ENCODE results near the gene OR52K1.

The OR52K1 gene

GRCh38 chr11:4482445-4482844 lies at the start of gene OR52K1:
Gene OR52K1, plus strand, starts transcription at chr11:4482646. Its CDS starts 6,255 bp downstream, at chr11:4488901.
- no peak within 1 kb of the TSS for H3K4me3 ChIP-seq (ENCODE audit: low read depth, low read length)
- TF ChIP-seq CTCF (IDR thresholded peaks at IDR 0.05; ENCODE audit: low read depth, low read length): no peak

- H3K4me3 ChIP-seq (ENCODE audit: low read depth, low read length): no peak overlapping the region
- TF ChIP-seq CTCF (IDR thresholded peaks at IDR 0.05; ENCODE audit: low read depth, low read length): no peak
Observed at GRCh38 chr11:4433856-4434255, 48.6 kb upstream of the OR52K1 start.

GRCh38 chr11:4436411-4436810 lies 46.0 kb upstream of the OR52K1 start:
- TF ChIP-seq CTCF (IDR thresholded peaks at IDR 0.05; ENCODE audit: low read depth, low read length): no peak
- H3K4me3 ChIP-seq (ENCODE audit: low read depth, low read length): no peak overlapping the region

GRCh38 chr11:4441515-4441914 lies 40.9 kb upstream of the OR52K1 start:
- H3K4me3 ChIP-seq (ENCODE audit: low read depth, low read length): no peak overlapping the region

GRCh38 chr11:4443232-4443891 lies 39.1 kb upstream of the OR52K1 start:
- TF ChIP-seq CTCF (IDR thresholded peaks at IDR 0.05; ENCODE audit: low read depth, low read length): no peak
- no peak overlapping the region for H3K4me3 ChIP-seq (ENCODE audit: low read depth, low read length)

More at GRCh38 chr11:4441515-4441914, 40.9 kb upstream of the OR52K1 start:
- no peak for TF ChIP-seq CTCF (IDR thresholded peaks at IDR 0.05; ENCODE audit: low read depth, low read length)

- no peak within 1 kb of the TSS for H3K4me3 ChIP-seq (ENCODE audit: low read depth, low read length)
- TF ChIP-seq CTCF (IDR thresholded peaks at IDR 0.05; ENCODE audit: low read depth, low read length): no peak
Observed at GRCh38 chr11:4448995-4449394, 33.5 kb upstream of the OR52K1 start, which contains the start of gene OR52K2. Gene OR52K2, plus strand, starts transcription at chr11:4449295. Its CDS starts 45 bp downstream, at chr11:4449340.

GRCh38 chr11:4453118-4453517 lies 29.3 kb upstream of the OR52K1 start:
- no peak for TF ChIP-seq CTCF (IDR thresholded peaks at IDR 0.05; ENCODE audit: low read depth, low read length)
- H3K4me3 ChIP-seq (ENCODE audit: low read depth, low read length): no peak overlapping the region
